Right renal cortex interstitium (tissue), 3 donors: ENCODE results near the gene PERCC1. TPM values are rescaled to one million over a fixed set of nuclear protein-coding genes. Genes with fewer than 3 reads are reported as not detected.
"Not testable (repeated sequence)": the region's sequence is repeated elsewhere in the genome, so short reads cannot be mapped to it uniquely, and the experiment has no call there.

Experiments
- DNase-seq, 3 donors: peaks; one replicate each; pipeline ENCODE4 v3.0.0-alpha.2; 2013; ENCODE audit warnings: low read depth in 3 of 3, low spot score in 2 of 3
- polyA plus RNA-seq, 3 donors: library from polyadenylated mRNA; unstranded; fragments of 120-200 nt; gene quantifications; one replicate each; pipeline ENCODE4 v1.2.1, GENCODE V29; 2013; ENCODE audit not compliant: insufficient read length in 3 of 3

Gene PERCC1
- polyA plus RNA-seq, 3 donors = not detected

DNA sequence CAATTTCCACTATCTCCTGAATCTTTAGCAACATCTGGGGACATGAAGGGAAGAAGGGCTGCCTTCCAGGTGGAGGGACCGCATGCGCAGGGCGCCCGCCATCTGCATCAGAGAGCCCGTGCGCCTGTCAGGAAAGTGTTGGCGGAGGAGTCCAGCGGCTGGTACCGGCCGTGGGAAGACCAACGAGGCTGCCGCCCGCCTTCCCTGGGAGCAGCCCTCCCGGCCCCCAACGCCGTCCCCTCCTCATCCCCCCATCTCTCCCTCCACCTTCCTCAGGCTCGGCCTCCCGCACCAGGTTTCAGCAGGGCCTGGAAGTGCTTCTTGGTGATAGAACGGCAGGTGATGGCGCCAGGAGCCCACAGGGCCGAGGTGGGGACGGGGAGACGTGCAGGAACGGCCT is 35.2 kb downstream of the PERCC1 start:
- no peak for DNase-seq

DNA sequence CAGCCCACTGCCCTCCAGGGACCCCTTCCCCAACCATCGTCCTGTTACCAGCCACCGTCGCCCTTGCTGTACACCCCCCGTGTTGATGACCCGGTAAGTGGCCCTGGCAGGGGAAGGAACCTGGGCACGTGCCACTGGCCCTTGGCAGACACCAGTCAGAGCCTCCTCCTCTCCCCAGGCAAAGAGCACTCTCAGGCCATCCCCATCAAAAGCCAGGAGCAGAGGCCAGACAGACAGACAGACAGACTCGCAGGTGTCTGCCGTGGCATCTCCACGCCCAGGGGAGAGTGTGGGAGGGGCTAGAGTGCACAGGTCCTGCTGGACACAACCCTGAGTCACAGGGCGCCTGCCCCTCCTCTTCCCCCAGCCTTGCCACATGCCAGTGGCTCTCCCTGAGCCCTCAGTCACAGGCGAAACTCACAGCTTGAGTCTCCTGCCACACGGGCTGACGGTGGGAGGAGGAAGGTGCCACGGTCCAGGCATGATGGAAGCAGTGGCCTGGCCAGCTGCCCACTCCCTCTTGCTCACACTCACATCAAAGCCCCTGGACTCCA is 36.2 kb downstream of the PERCC1 start:
- no peak for DNase-seq

DNA sequence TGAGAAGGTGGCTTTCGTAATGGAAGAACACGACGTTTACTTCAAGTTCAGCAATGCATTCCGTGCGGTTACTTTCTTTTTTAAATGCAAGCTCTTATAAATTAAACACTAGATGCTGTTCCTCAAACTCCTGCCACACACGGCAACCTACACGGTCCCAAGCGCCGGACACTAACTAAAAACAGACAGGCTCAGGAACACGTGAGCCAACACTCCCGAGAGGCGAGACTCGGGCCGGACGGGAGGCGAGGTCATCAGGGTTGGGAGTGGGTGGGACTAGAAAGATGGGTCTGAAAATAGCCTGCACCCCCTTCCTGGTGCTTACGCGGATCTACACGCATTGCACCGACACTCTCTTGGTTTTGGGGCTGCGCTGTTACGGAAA is 37.5 kb downstream of the PERCC1 start:
- DNase-seq = no peak

DNA sequence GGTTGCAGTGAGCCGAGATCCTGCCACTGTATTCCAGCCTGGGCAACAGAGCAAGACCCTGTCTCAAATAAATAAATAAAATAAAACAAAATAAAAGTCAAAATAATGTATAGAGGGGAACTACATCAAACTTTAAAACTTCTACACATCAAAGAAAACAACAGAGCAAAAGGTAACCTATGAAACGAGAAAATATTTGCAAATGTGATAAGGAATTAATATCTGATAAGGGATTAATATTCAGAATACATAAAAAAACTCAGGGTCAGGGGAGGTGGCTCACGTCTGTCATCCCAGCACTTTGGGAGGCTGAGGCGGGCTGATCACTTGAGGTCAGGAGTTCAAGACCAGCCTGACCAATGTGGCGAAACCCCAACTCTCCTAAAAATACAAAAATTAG is 38.3 kb downstream of the PERCC1 start:
- DNase-seq = not testable (repeated sequence)

DNA sequence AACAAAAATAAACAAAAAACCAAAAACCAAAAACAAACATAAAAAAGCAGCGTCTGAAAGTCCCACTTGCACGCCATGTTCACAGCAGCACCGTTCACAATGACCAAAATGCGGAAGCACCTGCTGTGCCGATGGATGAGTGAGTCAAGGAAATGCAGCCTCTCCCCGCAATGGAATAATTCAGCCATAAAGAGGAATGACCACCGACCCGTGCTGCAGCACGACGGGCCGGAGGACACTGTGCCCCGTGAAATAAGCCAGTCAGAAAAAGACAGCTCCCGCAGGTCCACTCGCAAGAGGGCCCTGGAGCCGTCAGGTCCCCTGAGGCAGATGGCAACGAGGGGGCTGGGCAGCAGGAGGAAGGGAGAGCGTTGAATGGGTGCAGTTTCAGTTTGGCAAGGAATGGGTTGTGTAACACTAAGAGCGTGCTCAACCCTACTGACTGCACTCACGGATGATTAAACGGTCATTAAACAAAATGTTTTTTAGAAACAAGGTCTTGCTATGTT is 38.9 kb downstream of the PERCC1 start:
- no peak for DNase-seq

DNA sequence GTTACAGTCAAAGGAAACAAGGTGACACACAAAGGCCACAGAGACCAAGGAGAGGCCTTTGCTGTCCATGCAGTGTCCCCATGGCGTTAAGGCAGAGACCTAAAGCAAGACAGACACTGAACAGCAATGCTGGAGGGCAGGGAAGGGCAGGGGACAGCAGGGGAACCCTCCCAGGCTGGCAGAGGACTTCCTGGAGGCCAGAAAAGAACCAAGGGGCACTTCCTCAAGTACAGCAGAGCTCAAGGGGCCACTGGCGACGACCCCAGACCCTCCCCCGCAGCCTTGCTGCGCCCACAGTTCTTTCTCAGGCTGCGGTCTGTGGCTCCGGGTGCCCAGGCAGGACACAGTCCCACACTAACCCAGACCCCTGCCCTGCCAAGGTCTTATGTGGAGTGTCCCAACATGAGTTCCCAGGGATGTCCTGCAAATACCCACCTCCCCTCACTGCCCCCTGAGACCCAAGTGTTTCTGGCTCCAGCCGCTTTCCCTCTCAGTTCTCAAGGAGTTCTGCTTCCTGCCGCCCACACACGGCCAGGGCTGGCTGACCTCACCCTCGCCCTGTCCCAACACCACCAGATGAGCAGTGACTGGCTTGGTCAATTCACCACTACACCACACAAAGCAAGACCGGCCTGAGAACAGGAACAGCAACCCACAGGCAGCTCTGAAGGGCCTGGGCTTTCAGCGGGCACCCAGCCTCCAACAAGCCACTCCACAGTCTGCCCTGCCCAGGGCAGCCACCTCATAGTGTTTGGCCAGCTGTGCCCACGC is 39.8 kb downstream of the PERCC1 start:
- DNase-seq = no peak

DNA sequence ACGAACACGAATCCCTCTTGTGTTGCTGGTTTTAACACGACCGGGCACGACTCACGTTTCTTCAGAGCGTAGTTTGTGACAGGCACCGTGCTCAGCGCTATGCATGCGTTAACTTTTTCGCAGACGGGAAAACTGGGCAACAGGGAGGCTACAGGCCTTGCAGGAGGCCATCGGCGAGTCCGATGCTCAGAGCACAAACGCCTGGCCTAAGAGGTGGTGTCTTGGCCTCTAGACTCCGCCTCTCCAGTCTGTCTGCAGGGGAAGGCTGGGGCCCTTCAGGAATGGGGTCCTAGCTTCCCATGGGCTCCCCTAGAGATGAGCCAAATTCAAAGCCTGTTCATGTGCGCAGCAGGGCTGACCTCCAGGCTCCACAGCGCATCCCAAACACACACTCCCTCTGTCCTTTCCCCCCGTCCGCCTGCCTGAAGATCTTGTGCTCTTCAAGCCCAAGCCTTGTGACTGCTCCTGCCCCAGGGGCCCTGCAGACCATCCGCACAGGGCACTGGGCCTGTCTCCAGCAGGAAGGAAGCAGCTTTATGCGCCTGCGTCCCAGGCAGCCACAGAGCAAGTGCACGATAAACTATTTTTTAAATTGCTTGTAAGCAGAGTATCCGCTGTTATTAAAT is 40.8 kb downstream of the PERCC1 start:
- no peak for DNase-seq

DNA sequence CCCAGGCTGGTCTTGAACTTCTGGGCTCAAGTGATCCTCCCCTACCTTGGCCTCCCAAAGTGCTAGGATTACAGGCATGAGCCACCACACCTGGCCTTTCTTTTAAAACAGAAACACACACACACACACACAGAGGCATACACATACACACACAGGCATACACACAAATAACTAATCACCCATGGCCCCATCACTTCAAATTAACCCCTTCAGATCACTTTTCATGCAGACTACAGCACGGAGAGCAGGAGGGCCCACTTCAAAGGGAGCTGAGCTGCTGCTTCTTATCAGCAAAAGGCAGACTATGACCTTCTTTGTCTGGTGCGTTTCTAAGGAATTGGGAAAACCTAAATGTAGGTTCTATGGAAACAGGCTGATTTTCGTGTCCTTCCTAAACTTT is 42.1 kb downstream of the PERCC1 start:
- DNase-seq = no peak

DNA sequence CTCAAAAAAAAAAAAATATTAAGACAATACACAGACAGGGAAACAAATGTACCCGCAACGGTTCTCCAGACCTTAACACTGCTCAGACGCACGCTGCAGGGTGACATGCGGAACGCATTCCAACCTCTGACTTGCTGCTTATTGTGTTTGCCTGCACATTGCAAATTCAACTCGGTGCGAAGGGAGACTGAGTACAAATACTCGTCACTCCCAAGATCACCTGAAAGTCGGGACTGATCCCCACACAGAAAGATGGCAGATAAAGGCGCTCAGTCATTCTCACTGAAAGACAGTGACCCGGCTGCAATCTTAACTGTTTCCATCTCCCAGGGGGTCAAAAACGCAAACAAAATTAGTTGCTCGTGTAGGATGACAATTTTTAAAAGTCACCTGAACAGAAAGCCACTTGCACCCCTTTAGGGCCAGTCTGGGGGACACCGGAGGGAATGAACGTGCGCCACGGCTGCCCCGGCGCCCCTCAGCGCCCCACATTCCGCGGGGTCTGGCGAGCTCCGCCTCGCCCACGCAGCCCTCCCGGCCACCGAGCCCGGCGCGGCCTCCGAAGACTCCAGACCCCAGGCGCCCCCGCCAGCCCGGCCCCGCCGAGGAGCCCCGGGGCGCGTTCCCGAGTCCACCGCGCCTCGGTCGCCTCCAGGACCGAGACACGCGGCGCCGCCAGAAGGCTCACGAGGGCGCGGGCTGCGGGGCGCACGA is 43.4 kb downstream of the PERCC1 start:
- no peak for DNase-seq

DNA sequence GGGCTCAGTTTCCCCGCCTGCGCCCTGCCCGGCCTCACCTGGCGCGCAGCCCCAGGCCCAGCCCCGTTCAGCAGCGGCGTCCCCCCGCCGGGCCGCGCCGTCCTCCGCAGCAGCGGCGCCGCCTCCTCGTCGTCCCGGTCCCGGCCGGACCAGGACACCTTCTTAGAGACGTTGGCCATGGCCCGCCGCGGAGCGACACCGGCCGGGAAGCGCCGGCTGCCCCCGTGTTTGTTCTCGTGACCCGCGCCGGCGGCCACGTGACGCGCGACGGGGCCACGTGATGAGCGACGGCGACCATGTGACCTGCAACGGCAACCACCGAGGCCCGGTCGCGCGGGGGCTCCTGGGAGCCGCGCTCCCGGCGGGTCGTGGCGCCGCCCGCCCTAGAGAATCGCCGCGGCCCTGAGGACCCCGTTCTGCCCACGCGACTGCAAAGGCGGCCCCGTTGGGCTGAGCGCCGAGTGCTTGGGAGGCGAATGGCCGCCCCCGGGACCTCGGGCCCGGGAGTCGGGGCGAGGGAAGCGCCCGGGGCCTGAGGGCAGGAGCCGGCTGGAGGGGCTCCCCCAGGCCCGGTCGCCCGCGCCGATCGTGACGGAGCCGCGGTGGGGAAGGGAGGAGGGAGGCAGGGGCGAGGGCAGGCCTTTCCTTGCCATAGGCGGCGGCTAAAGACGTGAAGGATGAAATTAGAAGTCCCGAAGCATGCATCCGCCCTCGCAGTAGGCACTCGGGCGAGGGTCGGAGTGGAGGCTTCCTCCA is 44.1 kb downstream of the PERCC1 start, which contains the start of gene CLCN7:
Gene CLCN7, minus strand, starts transcription at position 233 of the 756 bp plus-strand sequence. Its CDS starts 54 bp downstream, at position 179.
- peak in 2 of 3 donors; percentile 64 to 71 for DNase-seq

DNA sequence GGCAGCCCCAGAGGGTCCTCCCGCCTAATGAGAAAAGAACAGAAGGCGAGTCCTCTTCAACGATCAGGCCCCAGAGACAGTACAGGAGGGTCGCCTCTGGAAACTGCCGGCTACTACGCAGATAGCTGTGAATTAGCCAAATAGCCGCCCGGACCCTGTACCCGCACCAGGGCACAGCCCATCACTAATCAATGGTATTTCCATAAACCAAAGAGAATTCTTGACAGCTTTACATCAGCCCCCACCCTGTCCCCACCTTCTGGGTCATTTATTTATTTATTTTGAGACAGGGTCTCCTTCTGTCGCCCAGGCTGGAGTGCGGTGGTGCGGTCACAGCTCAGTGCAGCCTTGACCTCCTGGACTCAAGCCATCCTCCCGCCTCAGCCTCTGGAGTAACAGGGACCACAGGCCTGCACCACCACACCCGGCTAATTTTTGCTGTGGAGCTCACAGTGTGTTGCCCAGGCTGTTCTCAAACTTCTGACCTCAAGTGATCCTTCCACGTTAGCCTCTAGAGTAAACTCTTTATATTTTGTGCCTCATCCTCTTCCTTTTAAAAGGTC is 44.8 kb downstream of the PERCC1 start:
- DNase-seq = no peak

DNA sequence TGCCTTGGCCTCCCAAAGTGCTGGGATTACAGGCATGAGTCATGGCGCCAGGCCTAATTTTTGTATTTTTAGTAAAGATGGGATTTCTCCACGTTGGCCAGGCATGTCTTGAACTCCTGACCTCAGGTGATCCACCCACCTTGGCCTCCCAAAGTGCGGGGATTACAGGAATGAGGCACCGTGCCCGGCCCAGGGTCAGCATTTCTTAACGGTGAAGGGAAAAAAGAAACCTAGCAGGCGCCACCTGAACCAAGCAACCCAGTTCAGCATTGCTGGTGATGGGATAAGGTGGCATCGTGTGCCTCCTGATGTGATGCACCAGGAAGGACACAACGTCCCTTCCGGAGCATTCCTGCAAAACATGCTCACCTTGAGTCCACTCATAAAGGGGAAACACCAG is 46.2 kb downstream of the PERCC1 start:
- no peak for DNase-seq

DNA sequence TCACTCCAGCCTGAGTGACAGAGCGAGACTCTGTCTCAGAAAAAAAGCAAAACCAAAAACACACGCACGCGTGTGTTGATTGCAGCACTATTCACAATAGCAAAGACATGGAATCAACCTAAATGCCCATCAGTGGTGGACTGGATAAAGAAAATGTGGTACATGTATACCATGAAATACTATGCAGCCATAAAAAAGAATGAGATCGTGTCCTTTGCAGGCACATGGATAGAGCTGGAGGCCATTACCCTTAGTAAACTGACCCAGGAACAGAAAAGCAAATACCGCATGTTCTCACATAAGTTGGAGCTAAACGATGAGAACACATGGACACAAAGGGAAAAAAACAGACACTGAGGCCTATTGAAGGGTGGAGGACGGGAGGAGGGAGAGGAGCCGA is 48.1 kb downstream of the PERCC1 start:
- DNase-seq = not testable (repeated sequence)

DNA sequence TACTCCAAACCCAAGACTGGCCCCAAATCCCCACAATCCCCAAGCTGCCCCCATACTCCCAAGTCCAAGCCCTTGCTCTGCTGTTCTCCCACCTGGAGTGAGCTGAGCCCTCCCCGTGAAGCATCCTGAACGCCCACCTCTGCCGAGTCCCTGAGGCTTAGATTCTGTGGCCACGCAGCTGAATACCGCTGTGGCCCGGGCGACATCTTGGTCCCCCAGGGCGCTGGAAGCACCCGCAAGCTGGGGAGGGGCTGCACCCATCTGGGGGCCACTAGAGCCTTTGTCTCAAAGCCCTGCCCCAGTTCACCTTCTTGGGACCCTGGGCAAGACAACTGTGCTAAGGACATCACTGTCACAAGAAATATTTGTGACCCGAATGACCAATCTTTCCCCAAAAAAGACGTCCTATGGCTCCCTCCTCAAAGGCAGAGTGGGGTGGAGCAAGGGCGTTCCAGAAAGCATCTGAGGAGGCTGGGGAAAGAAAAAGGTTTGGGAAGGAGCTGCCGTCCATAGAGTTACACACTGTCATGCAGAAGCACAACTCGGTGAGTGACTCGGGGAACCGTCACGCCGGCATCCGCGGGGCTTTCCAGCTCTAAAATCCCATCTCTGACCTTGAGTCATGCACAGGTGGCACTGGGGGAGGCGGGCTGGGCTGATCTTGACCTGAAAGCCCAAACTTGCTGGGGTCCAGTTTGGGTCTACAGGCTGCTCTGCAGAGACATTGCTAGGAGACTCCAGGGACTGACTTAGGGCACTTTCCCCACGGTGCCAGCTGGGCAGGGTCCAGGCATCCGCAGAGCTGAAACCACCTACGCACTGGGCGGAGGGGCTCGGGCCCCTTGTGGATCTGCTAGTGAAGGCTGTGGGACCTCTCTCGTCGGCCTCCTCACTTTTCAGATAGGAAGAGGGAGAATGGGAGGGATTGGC is 51.3 kb downstream of the PERCC1 start:
- DNase-seq = no peak

Other genes starting within 250 kb of the PERCC1 start
- gene TPSG1, start 205.8 kb upstream of the PERCC1 start, polyA plus RNA-seq = under 1 TPM; 0.49 to 0.71 (median 0.54) TPM
- under 1 TPM in 1 of 3 donors, not detected in 2; 0.15 TPM for gene TPSB2, start 200.9 kb upstream of the PERCC1 start, polyA plus RNA-seq
- not detected for gene TPSAB1, start 190.4 kb upstream of the PERCC1 start, polyA plus RNA-seq
- not detected for gene TPSD1, start 175.0 kb upstream of the PERCC1 start, polyA plus RNA-seq
- gene UBE2I, start 121.4 kb upstream of the PERCC1 start, polyA plus RNA-seq = 100 to 1,000 TPM; 147 to 155 (median 151) TPM
- gene BAIAP3, start 97.4 kb upstream of the PERCC1 start, polyA plus RNA-seq = 1 to 10 TPM; 3.3 to 5.1 (median 5.1) TPM
- 10 to 100 TPM; 33.5 to 47.5 (median 38.1) TPM for gene TSR3, start 79.2 kb upstream of the PERCC1 start, polyA plus RNA-seq
- gene GNPTG, start 79.1 kb upstream of the PERCC1 start, polyA plus RNA-seq = 10 to 100 TPM; 51.7 to 54.5 (median 53.1) TPM
- 10 to 100 TPM; 11.1 to 14.0 (median 13.8) TPM for gene UNKL, start 16.4 kb upstream of the PERCC1 start, polyA plus RNA-seq
- 10 to 100 TPM; 13.7 to 14.9 (median 14.5) TPM for gene UQCC4, start 10.3 kb upstream of the PERCC1 start, polyA plus RNA-seq
- gene CCDC154, start 13.5 kb downstream of the PERCC1 start, polyA plus RNA-seq = 1 to 10 TPM; 1.0 to 1.7 (median 1.5) TPM
- gene CLCN7, start 44.0 kb downstream of the PERCC1 start, polyA plus RNA-seq = 10 to 100 TPM; 36.6 to 42.1 (median 39.4) TPM
- gene PTX4, start 57.9 kb downstream of the PERCC1 start, polyA plus RNA-seq = not detected
- 10 to 100 TPM; 23.2 to 29.3 (median 26.1) TPM for gene TELO2, start 62.3 kb downstream of the PERCC1 start, polyA plus RNA-seq
- gene TMEM204, start 102.6 kb downstream of the PERCC1 start, polyA plus RNA-seq = 10 to 100 TPM; 16.8 to 21.4 (median 18.8) TPM
- gene IFT140, start 181.0 kb downstream of the PERCC1 start, polyA plus RNA-seq = 10 to 100 TPM; 33.9 to 39.1 (median 34.0) TPM
- gene CRAMP1, start 181.3 kb downstream of the PERCC1 start, polyA plus RNA-seq = 10 to 100 TPM; 16.0 to 17.6 (median 16.4) TPM
- 10 to 100 TPM; 80.4 to 87.2 (median 81.1) TPM for gene JPT2, start 247.2 kb downstream of the PERCC1 start, polyA plus RNA-seq